Gastrocnemius medialis (tissue), 4 donors: ENCODE measurements around the gene AIFM1.

Experiments
- POLR2A ChIP-seq, 2 donors: fragments of 450-650 bp; IDR thresholded peaks; one replicate each; pipeline ENCODE4 v1.6.1; 2017; ENCODE audit warnings: antibody characterized with exemption in 2 of 2, mild to moderate bottlenecking in 2 of 2, moderate library complexity in 2 of 2
- TF ChIP-seq, protein P1 (sequence below), 5 experiments: fragments of 450-650 bp in 3 of 5; fragments of 200-600 bp in 2 of 5; sonication (generic) in 2 of 5; IDR thresholded peaks in 4 of 5; conservative IDR thresholded peaks in 1 of 5; 1 replicate in 4 of 5; 2 replicates in 1 of 5; pipeline ENCODE4 v1.5.1; 2016 to 2019; ENCODE audit warnings: antibody characterized with exemption in 5 of 5, mild to moderate bottlenecking in 3 of 5, moderate library complexity in 3 of 5

DNA sequence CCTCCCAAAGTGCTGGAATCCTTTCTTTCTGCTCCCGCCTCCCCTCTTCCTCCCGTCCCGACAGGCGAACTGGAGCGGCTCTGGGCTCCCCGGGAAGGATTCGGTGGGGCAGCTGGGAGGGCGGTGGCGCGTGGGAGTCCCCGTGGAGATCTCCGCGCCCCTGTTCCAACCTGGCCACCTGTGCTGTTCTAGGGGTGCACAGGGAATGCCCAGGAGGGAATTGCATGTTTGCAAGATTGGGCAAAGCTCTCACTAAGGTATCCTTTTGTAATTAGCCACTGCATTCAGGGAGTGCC, 44.2 kb downstream of the AIFM1 start:
- TF ChIP-seq, protein P1, sequence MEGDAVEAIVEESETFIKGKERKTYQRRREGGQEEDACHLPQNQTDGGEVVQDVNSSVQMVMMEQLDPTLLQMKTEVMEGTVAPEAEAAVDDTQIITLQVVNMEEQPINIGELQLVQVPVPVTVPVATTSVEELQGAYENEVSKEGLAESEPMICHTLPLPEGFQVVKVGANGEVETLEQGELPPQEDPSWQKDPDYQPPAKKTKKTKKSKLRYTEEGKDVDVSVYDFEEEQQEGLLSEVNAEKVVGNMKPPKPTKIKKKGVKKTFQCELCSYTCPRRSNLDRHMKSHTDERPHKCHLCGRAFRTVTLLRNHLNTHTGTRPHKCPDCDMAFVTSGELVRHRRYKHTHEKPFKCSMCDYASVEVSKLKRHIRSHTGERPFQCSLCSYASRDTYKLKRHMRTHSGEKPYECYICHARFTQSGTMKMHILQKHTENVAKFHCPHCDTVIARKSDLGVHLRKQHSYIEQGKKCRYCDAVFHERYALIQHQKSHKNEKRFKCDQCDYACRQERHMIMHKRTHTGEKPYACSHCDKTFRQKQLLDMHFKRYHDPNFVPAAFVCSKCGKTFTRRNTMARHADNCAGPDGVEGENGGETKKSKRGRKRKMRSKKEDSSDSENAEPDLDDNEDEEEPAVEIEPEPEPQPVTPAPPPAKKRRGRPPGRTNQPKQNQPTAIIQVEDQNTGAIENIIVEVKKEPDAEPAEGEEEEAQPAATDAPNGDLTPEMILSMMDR (IDR thresholded peaks at IDR 0.05 in 4 of 5, conservative IDR thresholded peaks at IDR 0.05 in 1 of 5): no peak
- no peak for TF ChIP-seq POLR2A (IDR thresholded peaks at IDR 0.05)
